ENCODE results near the gene TBC1D8.
A peak's percentile ranks its signal among the peaks of the same experiment; 100 is the strongest.

Gene TBC1D8

DNA sequence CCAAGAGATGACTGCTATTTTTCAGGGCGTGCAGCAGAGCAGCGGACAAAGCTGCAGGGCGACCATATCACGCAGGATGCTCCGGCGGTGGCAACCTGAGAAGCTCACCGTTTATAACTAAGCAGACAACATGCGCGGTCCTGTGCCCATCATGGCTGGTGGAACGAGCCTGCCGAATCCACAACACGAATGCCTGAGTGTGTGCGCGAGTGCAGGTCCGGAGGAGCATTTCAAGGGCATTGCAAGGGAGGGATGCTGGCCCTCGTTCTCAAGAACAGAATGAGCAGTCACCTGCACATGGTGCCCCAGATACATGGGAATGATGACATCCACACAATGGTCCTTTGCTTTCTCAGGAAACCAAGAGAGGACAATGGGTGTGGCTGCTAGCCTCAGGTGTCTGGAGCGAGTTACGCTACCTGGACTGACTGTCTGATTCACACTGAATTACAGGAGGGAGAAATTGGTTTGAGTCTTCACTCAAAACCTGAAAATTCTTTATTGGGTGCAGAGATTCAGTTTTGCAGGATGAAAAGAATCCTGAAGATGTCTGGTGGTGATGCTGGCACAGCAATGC lies 39.8 kb downstream of the TBC1D8 start:
- no peak for DNase-seq

GRCh38 chr2:101109451-101110118 lies 41.6 kb downstream of the TBC1D8 start:
- no peak for DNase-seq

DNA sequence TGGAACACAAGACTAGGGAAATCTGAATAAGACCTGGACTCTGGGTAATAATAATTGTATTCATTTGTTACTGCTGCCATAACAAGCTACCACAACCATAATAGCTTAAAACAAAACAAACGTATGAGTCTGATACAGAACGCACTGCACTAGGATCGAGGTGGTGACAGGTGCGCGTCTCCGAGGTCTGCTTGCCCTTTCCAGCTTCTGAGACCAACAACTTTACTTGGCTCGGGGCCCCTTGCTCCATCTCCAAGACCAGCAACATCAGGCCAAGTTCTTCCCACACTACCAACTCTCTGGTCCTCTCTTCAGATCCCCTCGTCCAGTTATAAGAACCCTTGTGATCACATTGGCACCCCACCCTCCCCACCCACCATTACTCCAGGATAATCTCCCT lies 42.8 kb downstream of the TBC1D8 start:
- no peak for DNase-seq

DNA sequence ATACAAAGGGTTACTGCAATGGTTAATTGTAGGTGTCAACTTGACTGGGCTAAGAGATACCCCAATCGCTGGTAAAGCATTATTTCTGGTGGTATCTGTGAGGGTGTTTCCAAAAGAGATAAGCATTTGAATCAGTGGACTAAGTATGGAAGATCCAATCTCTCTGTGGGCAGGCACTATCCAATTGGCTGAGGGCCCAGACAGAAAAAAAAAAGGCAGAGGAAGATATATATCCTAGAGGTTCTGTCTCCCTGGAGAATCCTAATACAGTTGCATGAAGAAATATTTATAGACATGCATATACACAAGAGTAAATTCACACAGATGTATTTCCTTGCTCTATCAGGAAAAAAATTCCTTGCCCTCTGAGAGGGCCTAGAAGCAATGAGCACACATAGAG lies 43.9 kb downstream of the TBC1D8 start:
- DNase-seq = no peak

- DNase-seq = peak; percentile 32
These were observed 44.6 kb downstream of the TBC1D8 start for GRCh38 chr2:101106453-101107181.

DNA sequence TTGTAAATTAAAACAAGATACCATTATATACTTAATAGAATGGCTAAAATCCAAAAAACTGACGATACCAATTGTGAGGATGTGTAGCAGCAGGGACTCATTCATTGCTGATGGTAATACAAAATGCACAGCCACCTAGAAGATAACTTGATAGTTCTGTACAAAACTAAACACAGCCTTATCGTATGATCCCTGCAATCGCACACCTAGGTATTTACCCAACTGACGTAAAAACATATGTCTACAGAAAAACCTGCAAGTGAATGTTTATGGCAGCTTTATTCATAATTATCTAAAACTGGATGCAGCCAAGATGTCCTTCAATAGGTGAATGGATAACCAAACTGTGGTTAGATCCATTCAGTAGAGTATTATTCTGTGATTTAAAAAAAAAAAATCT lies 45.5 kb downstream of the TBC1D8 start:
- DNase-seq = no peak

GRCh38 chr2:101097638-101098037 lies 53.5 kb downstream of the TBC1D8 start:
- no peak for DNase-seq

DNA sequence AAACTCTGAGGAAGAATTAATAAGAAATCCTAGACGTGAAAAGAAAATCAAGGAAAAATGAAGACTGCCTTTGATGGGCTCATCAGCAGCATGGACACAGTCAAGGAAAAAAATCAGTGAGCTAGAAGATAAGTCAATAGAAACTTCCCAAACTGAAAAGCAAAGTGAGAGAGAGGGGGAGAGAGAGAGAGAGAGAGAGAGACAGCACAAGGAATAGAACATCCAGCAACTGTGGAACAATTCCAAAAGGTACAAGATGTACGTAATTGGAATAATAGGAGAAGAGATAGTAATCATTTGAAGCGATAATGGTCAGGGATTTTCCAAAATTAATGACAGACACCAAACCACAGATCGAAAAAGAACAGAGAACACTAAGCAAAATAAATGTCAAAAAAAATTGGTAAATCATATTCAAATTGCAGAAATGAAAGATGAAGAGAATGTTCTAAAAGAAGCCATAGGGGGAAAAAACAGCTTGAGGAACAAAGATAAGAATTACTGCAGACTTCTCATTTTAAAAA lies 54.5 kb downstream of the TBC1D8 start:
- DNase-seq = no peak

DNA sequence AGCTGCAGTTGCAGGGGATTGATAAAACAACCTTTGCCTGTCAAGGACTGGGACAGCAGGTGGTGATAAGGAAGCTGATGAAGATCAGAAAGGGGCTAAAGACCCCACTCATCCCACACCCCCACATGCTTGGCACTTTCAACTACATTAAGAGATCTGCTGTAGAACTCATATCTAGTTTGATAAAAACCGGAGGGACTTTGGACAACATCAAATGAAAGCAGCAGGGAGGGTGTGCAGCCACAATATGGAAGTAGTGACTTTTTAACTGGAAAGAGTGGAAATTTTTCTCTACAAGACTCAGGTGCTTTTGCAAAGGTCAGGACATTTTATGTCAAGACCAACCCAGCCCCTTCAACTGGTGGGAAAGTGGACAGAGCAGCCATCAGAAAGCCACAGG lies 56.8 kb downstream of the TBC1D8 start:
- DNase-seq = no peak

DNA sequence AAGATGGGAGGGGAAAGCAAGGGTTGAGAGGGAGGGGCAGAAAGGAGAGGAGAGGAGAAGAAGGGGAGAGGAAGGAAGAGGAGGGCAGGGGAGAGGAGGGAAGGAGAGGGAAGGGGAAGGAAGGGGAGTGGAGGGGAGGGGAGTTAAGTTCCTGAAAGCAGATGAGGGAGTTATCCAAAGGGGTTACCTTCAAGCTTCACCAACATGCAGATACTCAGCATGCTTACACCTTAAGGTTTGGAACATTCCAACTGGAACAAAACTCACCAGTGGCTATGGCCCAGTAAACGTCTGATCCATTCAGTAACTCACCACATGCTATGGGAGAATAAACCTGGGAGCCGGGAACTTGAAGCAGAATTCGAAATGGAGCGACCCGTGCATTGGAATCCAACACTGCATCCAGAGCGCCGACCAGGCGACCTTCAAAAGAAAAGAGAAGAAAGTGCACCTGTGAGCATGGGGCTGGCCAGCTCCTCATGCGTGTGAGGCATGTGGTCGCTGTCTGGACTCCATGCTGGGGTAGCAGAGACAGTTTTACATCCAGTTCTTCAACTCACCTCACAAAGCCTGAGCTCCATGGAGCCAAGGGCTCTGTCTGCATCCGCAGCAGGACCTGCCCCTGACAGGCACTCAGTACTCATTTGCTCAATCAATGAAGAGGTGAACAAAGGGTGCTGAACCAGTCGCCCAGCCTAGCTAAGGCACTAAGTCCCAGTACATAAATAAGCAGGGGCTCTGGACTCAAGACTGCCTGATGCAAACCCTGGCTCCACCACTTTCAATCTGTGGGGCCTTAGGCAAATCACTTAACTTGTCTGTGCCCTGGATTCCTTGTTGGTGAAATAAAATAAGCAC lies 61.0 kb downstream of the TBC1D8 start:
- no peak for DNase-seq

- no peak for DNase-seq
These were observed 61.8 kb downstream of the TBC1D8 start for GRCh38 chr2:101089419-101089818.

- DNase-seq = no peak
These were observed 63.5 kb downstream of the TBC1D8 start for GRCh38 chr2:101087638-101088037.

DNA sequence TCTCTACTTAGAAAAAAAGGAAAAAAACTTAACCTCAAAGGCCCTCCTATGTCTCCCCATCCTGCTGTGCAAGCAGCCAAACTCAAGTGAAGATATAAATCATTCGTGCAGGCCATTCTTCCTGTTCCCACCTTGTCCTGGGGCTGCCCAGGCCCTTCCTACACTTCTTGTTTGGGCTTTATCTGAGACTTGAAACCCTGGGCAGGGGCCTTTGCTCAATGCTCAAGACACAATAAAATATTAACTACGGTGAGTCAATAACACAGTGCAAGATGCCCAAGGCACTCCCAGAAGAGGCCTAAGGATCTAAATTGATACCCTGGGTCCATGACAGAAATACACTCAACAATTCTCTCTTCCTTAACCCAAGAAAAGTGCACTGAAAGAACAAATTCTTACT lies 67.6 kb downstream of the TBC1D8 start:
- DNase-seq = no peak

- no peak for DNase-seq
These were observed 68.2 kb downstream of the TBC1D8 start for GRCh38 chr2:101082998-101083397.

- DNase-seq = no peak
These were observed 69.7 kb downstream of the TBC1D8 start for GRCh38 chr2:101081375-101081907.

GRCh38 chr2:101080211-101081068 lies 70.7 kb downstream of the TBC1D8 start:
- no peak for DNase-seq

DNA sequence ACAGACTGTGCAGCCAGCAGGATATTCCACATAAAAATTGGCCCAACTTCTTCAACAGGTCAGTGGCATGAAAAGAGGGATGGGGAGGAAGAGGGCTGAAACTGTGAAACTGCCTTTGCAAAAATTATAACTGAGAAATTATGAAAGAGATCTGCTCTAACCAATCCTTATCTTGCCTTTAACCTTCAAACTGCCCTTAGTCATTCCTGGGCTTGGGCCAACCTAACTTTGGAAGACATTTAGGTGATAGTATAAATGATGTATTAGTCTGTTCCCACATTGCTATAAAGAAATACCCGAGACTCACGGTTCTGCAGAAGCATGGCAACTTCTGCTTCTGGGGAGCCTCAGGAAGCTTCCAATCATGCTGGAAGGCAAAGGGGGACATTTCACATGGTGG lies 74.6 kb downstream of the TBC1D8 start:
- no peak for DNase-seq

GRCh38 chr2:101064868-101065549 lies 86.2 kb downstream of the TBC1D8 start:
- DNase-seq = peak; percentile 31

GRCh38 chr2:101064505-101064867 lies 86.7 kb downstream of the TBC1D8 start:
- DNase-seq = no peak

- no peak for DNase-seq
These were observed 87.1 kb downstream of the TBC1D8 start for GRCh38 chr2:101064125-101064502.

DNA sequence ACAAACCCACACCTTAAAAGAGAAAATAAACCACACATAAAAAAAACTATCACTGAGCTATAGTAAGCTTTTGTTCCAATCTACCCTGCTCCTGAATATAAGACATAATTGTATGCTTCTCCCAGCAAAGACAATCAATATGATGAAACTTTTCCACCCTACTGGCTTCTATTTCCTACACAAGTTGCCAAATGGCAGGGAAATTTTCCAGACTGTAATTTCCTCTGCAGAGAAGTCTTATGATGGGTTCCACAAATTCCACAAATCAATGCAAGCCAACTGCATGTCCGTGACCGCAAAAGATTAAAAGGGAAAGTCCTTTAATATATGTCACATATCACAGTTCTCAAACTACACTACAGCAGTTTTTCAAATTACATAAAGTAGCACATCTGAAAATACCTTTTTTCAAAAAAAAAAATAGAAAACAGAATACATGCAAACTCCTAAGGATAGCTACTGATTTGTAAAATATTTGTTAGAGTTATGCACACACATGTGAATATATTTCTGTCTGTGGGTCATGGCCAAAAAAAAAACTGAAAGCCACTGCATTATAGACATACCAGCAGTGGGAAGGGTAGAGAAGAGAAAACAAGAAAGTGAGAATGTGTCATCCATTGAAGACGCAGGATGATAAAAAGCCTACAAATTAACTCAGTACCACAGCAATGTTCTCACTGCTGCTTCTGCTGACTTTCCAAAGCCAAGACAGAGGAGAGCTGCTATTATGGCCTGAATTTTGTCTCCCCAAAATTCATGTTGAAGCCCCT lies 87.6 kb downstream of the TBC1D8 start:
- DNase-seq = no peak

Measured in NCI-H774 (cell line).